SK-N-SH treated with all-trans-retinoic acid at 6 μM for 48 hours (cell line): ENCODE data around the gene PRRC2B.

Experiments
- ARNTL ChIP-seq: fragments of 450-650 bp; formaldehyde crosslinking; IDR thresholded peaks from 2 replicates; pipeline ENCODE4 v1.5.0; 2020; ENCODE audit warnings: low read depth, mild to moderate bottlenecking, moderate library complexity, borderline replicate concordance
- CSDC2 ChIP-seq: fragments of 250-450 bp; sonication (Bioruptor Pico); IDR thresholded peaks from 2 replicates; pipeline ENCODE4 v1.5.0; 2020; ENCODE audit warnings: mild to moderate bottlenecking, moderate library complexity
- GLIS3 ChIP-seq: fragments of 250-450 bp; sonication (Bioruptor Pico); IDR thresholded peaks from 2 replicates; pipeline ENCODE4 v1.5.0; 2020; ENCODE audit warnings: mild to moderate bottlenecking, moderate library complexity
- OSR1 ChIP-seq: fragments of 250-450 bp; sonication (Bioruptor Pico); IDR thresholded peaks from 2 replicates; pipeline ENCODE4 v1.8.0; 2022; ENCODE audit warnings: moderate library complexity, mild to moderate bottlenecking, inconsistent platforms
- SNAI2 ChIP-seq: fragments of 250-450 bp; sonication (Bioruptor Pico); IDR thresholded peaks from 2 replicates; pipeline ENCODE4 v1.5.0; 2020; ENCODE audit warnings: mild to moderate bottlenecking, moderate library complexity
- TCF4 ChIP-seq: fragments of 250-450 bp; sonication (Bioruptor Pico); IDR thresholded peaks from 2 replicates; pipeline ENCODE4 v1.8.0; 2021; ENCODE audit warnings: mild to moderate bottlenecking, moderate library complexity, borderline replicate concordance
- ZFP3 ChIP-seq: fragments of 250-450 bp; sonication (Bioruptor Pico); IDR thresholded peaks from 2 replicates; pipeline ENCODE4 v1.5.0; 2020; ENCODE audit warnings: mild to moderate bottlenecking, moderate library complexity
- ZFP30 ChIP-seq: fragments of 450-650 bp; formaldehyde crosslinking; IDR thresholded peaks from 2 replicates; pipeline ENCODE4 v1.5.0; 2022; ENCODE audit warnings: mild to moderate bottlenecking, moderate library complexity
- ZNF565 ChIP-seq: fragments of 450-650 bp; formaldehyde crosslinking; conservative IDR thresholded peaks from 2 replicates; pipeline ENCODE4 v1.5.0; 2020; ENCODE audit warnings: low read depth, mild to moderate bottlenecking, moderate library complexity
- ZNF8 ChIP-seq: fragments of 450-650 bp; formaldehyde crosslinking; IDR thresholded peaks from 2 replicates; pipeline ENCODE4 v1.5.0; 2020; ENCODE audit warnings: mild to moderate bottlenecking, moderate library complexity
- TF ChIP-seq, protein P1 (sequence below): fragments of 250-450 bp; sonication (Bioruptor Pico); IDR thresholded peaks from 2 replicates; pipeline ENCODE4 v1.8.0; 2020; ENCODE audit warnings: mild to moderate bottlenecking, moderate library complexity, borderline replicate concordance
- TF ChIP-seq, protein P2 (sequence below): fragments of 250-450 bp; sonication (Bioruptor Pico); IDR thresholded peaks from 2 replicates; pipeline ENCODE4 v1.5.1; 2020; ENCODE audit warnings: low read depth, mild to moderate bottlenecking, moderate library complexity
- TF ChIP-seq, protein P3 (sequence below): fragments of 250-450 bp; sonication (Bioruptor Pico); IDR thresholded peaks from 2 replicates; pipeline ENCODE4 v1.5.1; 2021; ENCODE audit warnings: mild to moderate bottlenecking, moderate library complexity

DNA sequence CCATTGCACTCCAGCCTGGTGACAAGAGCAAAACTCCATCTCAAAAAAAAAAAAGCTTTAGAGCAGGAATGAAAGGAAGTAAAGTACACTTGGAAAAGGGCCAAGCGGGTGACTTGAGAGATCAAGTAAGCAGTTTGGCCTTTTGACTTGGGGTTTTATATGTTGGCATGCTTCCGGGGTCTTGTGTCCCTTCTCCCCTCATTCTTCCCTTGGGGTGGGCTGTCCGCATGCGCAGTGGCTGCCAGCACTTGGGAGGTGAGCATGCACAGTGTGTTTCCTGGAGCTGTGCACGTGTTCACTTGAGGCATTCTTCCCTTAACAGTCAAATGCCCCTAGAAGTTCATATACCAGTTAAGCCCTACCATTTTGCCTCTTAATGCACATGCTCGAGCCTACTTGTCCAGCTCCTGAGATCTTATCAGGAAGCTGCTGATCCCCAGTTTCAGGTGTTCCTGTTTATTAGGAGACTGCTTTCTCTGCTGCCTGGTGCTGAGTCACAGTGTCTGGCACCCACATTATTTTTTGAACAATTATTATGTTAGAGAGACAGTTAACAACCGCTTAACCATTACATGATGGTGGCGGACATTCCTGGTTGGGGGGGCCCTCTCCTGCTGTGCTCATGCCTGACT is 32.6 kb upstream of the PRRC2B start:
- TF ChIP-seq ZFP30 (no peak), SNAI2 (CRISPR knock-in tag) (no peak), OSR1 (CRISPR knock-in tag) (no peak), ZFP3 (CRISPR knock-in tag) (no peak), ZNF8 (CRISPR knock-in tag) (no peak), TCF4 (CRISPR knock-in tag) (no peak), ARNTL (CRISPR knock-in tag) (no peak), CSDC2 (CRISPR knock-in tag) (no peak), GLIS3 (CRISPR knock-in tag) (no peak), ZNF565 (CRISPR knock-in tag) (no peak)
- TF ChIP-seq, protein P1, sequence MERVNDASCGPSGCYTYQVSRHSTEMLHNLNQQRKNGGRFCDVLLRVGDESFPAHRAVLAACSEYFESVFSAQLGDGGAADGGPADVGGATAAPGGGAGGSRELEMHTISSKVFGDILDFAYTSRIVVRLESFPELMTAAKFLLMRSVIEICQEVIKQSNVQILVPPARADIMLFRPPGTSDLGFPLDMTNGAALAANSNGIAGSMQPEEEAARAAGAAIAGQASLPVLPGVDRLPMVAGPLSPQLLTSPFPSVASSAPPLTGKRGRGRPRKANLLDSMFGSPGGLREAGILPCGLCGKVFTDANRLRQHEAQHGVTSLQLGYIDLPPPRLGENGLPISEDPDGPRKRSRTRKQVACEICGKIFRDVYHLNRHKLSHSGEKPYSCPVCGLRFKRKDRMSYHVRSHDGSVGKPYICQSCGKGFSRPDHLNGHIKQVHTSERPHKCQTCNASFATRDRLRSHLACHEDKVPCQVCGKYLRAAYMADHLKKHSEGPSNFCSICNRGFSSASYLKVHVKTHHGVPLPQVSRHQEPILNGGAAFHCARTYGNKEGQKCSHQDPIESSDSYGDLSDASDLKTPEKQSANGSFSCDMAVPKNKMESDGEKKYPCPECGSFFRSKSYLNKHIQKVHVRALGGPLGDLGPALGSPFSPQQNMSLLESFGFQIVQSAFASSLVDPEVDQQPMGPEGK (CRISPR knock-in tag) = no peak
- TF ChIP-seq, protein P2, sequence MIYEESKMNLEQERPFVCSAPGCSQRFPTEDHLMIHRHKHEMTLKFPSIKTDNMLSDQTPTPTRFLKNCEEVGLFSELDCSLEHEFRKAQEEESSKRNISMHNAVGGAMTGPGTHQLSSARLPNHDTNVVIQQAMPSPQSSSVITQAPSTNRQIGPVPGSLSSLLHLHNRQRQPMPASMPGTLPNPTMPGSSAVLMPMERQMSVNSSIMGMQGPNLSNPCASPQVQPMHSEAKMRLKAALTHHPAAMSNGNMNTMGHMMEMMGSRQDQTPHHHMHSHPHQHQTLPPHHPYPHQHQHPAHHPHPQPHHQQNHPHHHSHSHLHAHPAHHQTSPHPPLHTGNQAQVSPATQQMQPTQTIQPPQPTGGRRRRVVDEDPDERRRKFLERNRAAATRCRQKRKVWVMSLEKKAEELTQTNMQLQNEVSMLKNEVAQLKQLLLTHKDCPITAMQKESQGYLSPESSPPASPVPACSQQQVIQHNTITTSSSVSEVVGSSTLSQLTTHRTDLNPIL = no peak
- TF ChIP-seq, protein P3, sequence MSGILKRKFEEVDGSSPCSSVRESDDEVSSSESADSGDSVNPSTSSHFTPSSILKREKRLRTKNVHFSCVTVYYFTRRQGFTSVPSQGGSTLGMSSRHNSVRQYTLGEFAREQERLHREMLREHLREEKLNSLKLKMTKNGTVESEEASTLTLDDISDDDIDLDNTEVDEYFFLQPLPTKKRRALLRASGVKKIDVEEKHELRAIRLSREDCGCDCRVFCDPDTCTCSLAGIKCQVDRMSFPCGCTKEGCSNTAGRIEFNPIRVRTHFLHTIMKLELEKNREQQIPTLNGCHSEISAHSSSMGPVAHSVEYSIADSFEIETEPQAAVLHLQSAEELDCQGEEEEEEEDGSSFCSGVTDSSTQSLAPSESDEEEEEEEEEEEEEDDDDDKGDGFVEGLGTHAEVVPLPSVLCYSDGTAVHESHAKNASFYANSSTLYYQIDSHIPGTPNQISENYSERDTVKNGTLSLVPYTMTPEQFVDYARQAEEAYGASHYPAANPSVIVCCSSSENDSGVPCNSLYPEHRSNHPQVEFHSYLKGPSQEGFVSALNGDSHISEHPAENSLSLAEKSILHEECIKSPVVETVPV (CRISPR knock-in tag) = no peak
